Mammary epithelial cell (primary cell): ENCODE measurements around the gene SLC39A1.

ENCODE experiments used
- EZH2 ChIP-seq: IDR thresholded peaks from 2 replicates; pipeline ENCODE4 v1.6.1; 2012; ENCODE audit warnings: low read length, inconsistent platforms, borderline replicate concordance
- TF ChIP-seq, protein P1 (sequence below), 2 donors: IDR thresholded peaks in 1 of 2; conservative IDR thresholded peaks in 1 of 2; 2 replicates each; pipeline ENCODE4 v1.5.1; 2011 to 2012; ENCODE audit warnings: inconsistent platforms in 2 of 2, low read length in 2 of 2, mild to moderate bottlenecking in 2 of 2, control low read depth in 1 of 2, low read depth in 1 of 2; ENCODE audit not compliant: insufficient read depth in 1 of 2; ENCODE audit errors: extremely low read depth in 1 of 2

- no peak for TF ChIP-seq EZH2
- TF ChIP-seq, protein P1, sequence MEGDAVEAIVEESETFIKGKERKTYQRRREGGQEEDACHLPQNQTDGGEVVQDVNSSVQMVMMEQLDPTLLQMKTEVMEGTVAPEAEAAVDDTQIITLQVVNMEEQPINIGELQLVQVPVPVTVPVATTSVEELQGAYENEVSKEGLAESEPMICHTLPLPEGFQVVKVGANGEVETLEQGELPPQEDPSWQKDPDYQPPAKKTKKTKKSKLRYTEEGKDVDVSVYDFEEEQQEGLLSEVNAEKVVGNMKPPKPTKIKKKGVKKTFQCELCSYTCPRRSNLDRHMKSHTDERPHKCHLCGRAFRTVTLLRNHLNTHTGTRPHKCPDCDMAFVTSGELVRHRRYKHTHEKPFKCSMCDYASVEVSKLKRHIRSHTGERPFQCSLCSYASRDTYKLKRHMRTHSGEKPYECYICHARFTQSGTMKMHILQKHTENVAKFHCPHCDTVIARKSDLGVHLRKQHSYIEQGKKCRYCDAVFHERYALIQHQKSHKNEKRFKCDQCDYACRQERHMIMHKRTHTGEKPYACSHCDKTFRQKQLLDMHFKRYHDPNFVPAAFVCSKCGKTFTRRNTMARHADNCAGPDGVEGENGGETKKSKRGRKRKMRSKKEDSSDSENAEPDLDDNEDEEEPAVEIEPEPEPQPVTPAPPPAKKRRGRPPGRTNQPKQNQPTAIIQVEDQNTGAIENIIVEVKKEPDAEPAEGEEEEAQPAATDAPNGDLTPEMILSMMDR (conservative IDR thresholded peaks at IDR 0.05 in 1 of 2, IDR thresholded peaks at IDR 0.05 in 1 of 2; ENCODE audit: extremely low read depth in 1 of 2, insufficient read depth in 1 of 2, low read depth in 1 of 2, low read length in 2 of 2), result no peak
Observed at GRCh38 chr1:153951801-153952200, 11.5 kb downstream of the SLC39A1 start.
